ENCODE data around the gene WBP4. TPM values are rescaled to one million over a fixed set of nuclear protein-coding genes. Genes with fewer than 3 reads are reported as not detected.
"Not testable (repeated sequence)": the region's sequence is repeated elsewhere in the genome, so short reads cannot be mapped to it uniquely, and the experiment has no call there.

The WBP4 gene
- polyA plus RNA-seq, 3 donors = 2.8 to 3.8 (median 3.7) TPM

DNA sequence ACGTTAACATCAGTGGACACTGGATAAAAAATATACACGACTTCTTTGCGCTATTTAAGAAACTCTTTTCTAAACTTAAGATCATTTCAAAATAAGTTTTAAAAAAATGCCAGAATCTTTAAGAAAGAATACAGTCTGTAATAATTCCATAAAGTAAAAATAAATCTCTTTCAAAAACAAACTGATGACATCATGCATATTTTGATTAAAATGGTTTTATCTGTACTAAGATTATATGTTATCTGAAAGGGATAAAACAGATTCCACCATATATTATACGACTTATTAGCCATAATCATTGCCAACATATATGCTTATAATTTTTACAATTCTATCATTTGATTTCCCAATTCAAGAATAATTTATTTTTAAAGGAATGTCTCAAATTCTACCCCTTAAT lies 26.9 kb upstream of the WBP4 start:
- WGBS (ENCODE audit: insufficient coverage) = no CpG with 5 or more reads among the region's 4 CpGs
- Histone ChIP-seq H4K20me1 (ENCODE audit: insufficient read depth, low read length) (peaks cover 47% of the 10 kb centered on the region), H3K4me1 (ENCODE audit: control insufficient read depth in 1 of 2, insufficient read depth in 2 of 2, low read length in 2 of 2) (peaks cover 25 to 32% of the 10 kb centered on the region in 2 donors), H3K27ac (ENCODE audit: low read depth in 1 of 2, low read length in 2 of 2) (peak overlapping the region in 1 of 2 donors; percentile 81), H3K4me2 (replicated peaks; ENCODE audit: extremely low read depth, low read length, poor library complexity, severe bottlenecking) (no peak overlapping the region), H3K27me3 (ENCODE audit: control insufficient read depth in 2 of 2, insufficient read depth in 2 of 2, low read length in 2 of 2) (no peaks in the 10 kb centered on the region), H3K79me2 (ENCODE audit: insufficient read depth, low read length) (peaks cover 90% of the 10 kb centered on the region), H3K36me3 (replicated peaks in 1 of 2; ENCODE audit: control insufficient read depth in 1 of 2, insufficient read depth in 2 of 2, low read length in 2 of 2) (no peaks in the 10 kb centered on the region), H3K9ac (ENCODE audit: insufficient read depth, low read length, poor library complexity, severe bottlenecking) (no peak overlapping the region), H3K4me3 (replicated peaks in 1 of 3; ENCODE audit: low read depth in 2 of 3, low read length in 3 of 3) (no peak overlapping the region), H3K9me3 (replicated peaks in 1 of 2; ENCODE audit: control insufficient read depth in 1 of 2, insufficient read depth in 1 of 2, low read length in 2 of 2) (no peaks in the 10 kb centered on the region), H2AFZ (ENCODE audit: insufficient read depth, low read depth, low read length, poor library complexity, severe bottlenecking) (no peak overlapping the region)
- peaks cover 6 to 10% of the 10 kb centered on the region in 2 donors for H3K36me3 Mint-ChIP-seq
- H3K27ac Mint-ChIP-seq = peak overlapping the region in 5 of 7 donors; percentile 78 to 95 (median 93)
- intact Hi-C loops (cut with micrococcal nuclease) = no loop called here
- DNase-seq = no peak
- no peaks in the 10 kb centered on the region for H3K9me3 Mint-ChIP-seq
- TF ChIP-seq, protein P1, sequence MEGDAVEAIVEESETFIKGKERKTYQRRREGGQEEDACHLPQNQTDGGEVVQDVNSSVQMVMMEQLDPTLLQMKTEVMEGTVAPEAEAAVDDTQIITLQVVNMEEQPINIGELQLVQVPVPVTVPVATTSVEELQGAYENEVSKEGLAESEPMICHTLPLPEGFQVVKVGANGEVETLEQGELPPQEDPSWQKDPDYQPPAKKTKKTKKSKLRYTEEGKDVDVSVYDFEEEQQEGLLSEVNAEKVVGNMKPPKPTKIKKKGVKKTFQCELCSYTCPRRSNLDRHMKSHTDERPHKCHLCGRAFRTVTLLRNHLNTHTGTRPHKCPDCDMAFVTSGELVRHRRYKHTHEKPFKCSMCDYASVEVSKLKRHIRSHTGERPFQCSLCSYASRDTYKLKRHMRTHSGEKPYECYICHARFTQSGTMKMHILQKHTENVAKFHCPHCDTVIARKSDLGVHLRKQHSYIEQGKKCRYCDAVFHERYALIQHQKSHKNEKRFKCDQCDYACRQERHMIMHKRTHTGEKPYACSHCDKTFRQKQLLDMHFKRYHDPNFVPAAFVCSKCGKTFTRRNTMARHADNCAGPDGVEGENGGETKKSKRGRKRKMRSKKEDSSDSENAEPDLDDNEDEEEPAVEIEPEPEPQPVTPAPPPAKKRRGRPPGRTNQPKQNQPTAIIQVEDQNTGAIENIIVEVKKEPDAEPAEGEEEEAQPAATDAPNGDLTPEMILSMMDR (IDR thresholded peaks at IDR 0.05) = no peak
- no peak overlapping the region for H3K4me3 Mint-ChIP-seq
- H3K27me3 Mint-ChIP-seq (ENCODE audit: low read depth in 3 of 3) = no peaks in the 10 kb centered on the region
- peaks cover 28% of the 10 kb centered on the region for H3K4me1 Mint-ChIP-seq

DNA sequence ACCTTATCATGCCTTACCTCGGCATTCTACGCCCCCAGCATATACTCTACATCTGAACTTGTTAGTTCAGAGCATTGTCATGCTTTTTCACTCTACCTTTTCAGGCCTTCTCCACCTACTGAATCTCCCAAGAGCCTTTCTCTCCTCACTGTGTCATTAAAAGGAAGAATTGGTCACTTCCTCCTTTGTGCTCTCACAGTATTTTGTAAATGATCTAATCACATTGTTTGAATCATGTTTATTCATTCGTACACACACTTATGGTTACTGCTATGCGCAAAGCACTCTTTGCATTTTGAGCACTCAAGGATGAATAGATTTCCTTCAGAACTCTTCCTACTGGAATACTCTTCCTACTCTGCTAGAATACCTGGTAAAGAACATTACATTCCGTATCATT lies 26.4 kb upstream of the WBP4 start:
- Histone ChIP-seq H3K36me3 (replicated peaks in 1 of 2; ENCODE audit: control insufficient read depth in 1 of 2, insufficient read depth in 2 of 2, low read length in 2 of 2) (no peaks in the 10 kb centered on the region), H3K27ac (ENCODE audit: low read depth in 1 of 2, low read length in 2 of 2) (peak overlapping the region in 1 of 2 donors; percentile 59), H3K79me2 (ENCODE audit: insufficient read depth, low read length) (peaks cover 91% of the 10 kb centered on the region), H4K20me1 (ENCODE audit: insufficient read depth, low read length) (peaks cover 47% of the 10 kb centered on the region), H3K9ac (ENCODE audit: insufficient read depth, low read length, poor library complexity, severe bottlenecking) (no peak overlapping the region), H2AFZ (ENCODE audit: insufficient read depth, low read depth, low read length, poor library complexity, severe bottlenecking) (no peak overlapping the region), H3K9me3 (replicated peaks in 1 of 2; ENCODE audit: control insufficient read depth in 1 of 2, insufficient read depth in 1 of 2, low read length in 2 of 2) (no peaks in the 10 kb centered on the region), H3K4me3 (replicated peaks in 1 of 3; ENCODE audit: low read depth in 2 of 3, low read length in 3 of 3) (no peak overlapping the region), H3K4me1 (ENCODE audit: control insufficient read depth in 1 of 2, insufficient read depth in 2 of 2, low read length in 2 of 2) (peaks cover 25 to 32% of the 10 kb centered on the region in 2 donors), H3K4me2 (replicated peaks; ENCODE audit: extremely low read depth, low read length, poor library complexity, severe bottlenecking) (no peak overlapping the region), H3K27me3 (ENCODE audit: control insufficient read depth in 2 of 2, insufficient read depth in 2 of 2, low read length in 2 of 2) (no peaks in the 10 kb centered on the region)
- DNase-seq = peak; percentile 36 to 57 (median 36)
- peak overlapping the region; percentile 47 to 92 (median 85) for H3K27ac Mint-ChIP-seq
- H3K27me3 Mint-ChIP-seq (ENCODE audit: low read depth in 3 of 3) = no peaks in the 10 kb centered on the region
- H3K36me3 Mint-ChIP-seq = peaks cover 6 to 10% of the 10 kb centered on the region in 2 donors
- H3K4me1 Mint-ChIP-seq = peaks cover 28% of the 10 kb centered on the region
- intact Hi-C loops (cut with micrococcal nuclease) = no loop called here
- H3K4me3 Mint-ChIP-seq = peak overlapping the region in 1 of 2 donors; percentile 5
- WGBS (ENCODE audit: insufficient coverage) = 85% methylated on average over 4 of the region's 5 CpGs
- no peaks in the 10 kb centered on the region for H3K9me3 Mint-ChIP-seq
- TF ChIP-seq, protein P1 (IDR thresholded peaks at IDR 0.05) = no peak

DNA sequence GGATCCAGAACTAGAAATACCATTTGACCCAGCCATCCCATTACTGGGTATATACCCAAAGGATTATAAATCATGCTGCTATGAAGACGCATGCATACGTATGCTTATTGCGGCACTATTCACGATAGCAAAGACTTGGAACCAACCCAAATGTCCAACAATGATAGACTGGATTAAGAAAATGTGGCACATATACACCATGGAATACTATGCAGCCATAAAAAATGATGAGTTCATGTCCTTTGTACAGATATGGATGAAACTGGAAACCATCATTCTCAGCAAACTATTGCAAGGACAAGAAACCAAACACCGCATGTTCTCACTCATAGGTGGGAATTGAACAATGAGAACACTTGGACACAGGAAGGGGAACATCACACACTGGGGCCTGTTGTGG lies 24.8 kb upstream of the WBP4 start:
- H3K27me3 ChIP-seq (ENCODE audit: control insufficient read depth in 2 of 2, insufficient read depth in 2 of 2, low read length in 2 of 2); H3K27me3 Mint-ChIP-seq (ENCODE audit: low read depth in 3 of 3); H3K36me3 ChIP-seq (replicated peaks in 1 of 2; ENCODE audit: control insufficient read depth in 1 of 2, insufficient read depth in 2 of 2, low read length in 2 of 2); H3K27ac ChIP-seq (ENCODE audit: low read depth in 1 of 2, low read length in 2 of 2); H3K9ac ChIP-seq (ENCODE audit: insufficient read depth, low read length, poor library complexity, severe bottlenecking); H3K9me3 ChIP-seq (replicated peaks in 1 of 2; ENCODE audit: control insufficient read depth in 1 of 2, insufficient read depth in 1 of 2, low read length in 2 of 2); H3K4me3 Mint-ChIP-seq; DNase-seq; H3K36me3 Mint-ChIP-seq; H3K9me3 Mint-ChIP-seq; H2AFZ ChIP-seq (ENCODE audit: insufficient read depth, low read depth, low read length, poor library complexity, severe bottlenecking); intact Hi-C loops (cut with micrococcal nuclease); H3K4me2 ChIP-seq (replicated peaks; ENCODE audit: extremely low read depth, low read length, poor library complexity, severe bottlenecking); H3K27ac Mint-ChIP-seq; H3K4me3 ChIP-seq (replicated peaks in 1 of 3; ENCODE audit: low read depth in 2 of 3, low read length in 3 of 3): not testable (repeated sequence)
- WGBS (ENCODE audit: insufficient coverage) = no CpG with 5 or more reads among the region's 5 CpGs
- H3K4me1 Mint-ChIP-seq = peaks cover 37% of the 10 kb centered on the region
- H4K20me1 ChIP-seq (ENCODE audit: insufficient read depth, low read length) = peaks cover 55% of the 10 kb centered on the region
- peaks cover 25 to 32% of the 10 kb centered on the region in 2 donors for H3K4me1 ChIP-seq (ENCODE audit: control insufficient read depth in 1 of 2, insufficient read depth in 2 of 2, low read length in 2 of 2)
- peaks cover 91% of the 10 kb centered on the region for H3K79me2 ChIP-seq (ENCODE audit: insufficient read depth, low read length)
